Liver (tissue), 9 donors: ENCODE results near the gene ITGA2. TPM values are rescaled to one million over a fixed set of nuclear protein-coding genes. Genes with fewer than 3 reads are reported as not detected.

Experiments used
- DNase-seq: peaks from one replicate; pipeline ENCODE4 v3.0.0-alpha.2; 2017; ENCODE audit warnings: low spot score
- H3K27ac ChIP-seq, 2 donors: one replicate each; pipeline ENCODE4 v1.7.0; 2013; ENCODE audit warnings: inconsistent platforms in 2 of 2, low read length in 2 of 2, control low read depth in 1 of 2, low read depth in 1 of 2, mild to moderate bottlenecking in 1 of 2
- H3K27me3 ChIP-seq, 4 donors: one replicate each; pipeline versions ENCODE4 v1.6.1 to v1.7.0; 2013; ENCODE audit warnings: low read length in 3 of 4, inconsistent platforms in 1 of 4, mild to moderate bottlenecking in 1 of 4, moderate library complexity in 1 of 4; ENCODE audit not compliant: control insufficient read depth in 4 of 4, insufficient read depth in 4 of 4
- H3K36me3 ChIP-seq, 4 donors: one replicate each; pipeline versions ENCODE4 v1.6.1 to v1.7.0; 2013; ENCODE audit warnings: low read length in 3 of 4, mild to moderate bottlenecking in 3 of 4, low read depth in 1 of 4, moderate library complexity in 1 of 4; ENCODE audit not compliant: control insufficient read depth in 4 of 4, insufficient read depth in 3 of 4
- H3K4me1 ChIP-seq, 4 donors: one replicate each; pipeline versions ENCODE4 v1.6.1 to v1.7.0; 2013; ENCODE audit warnings: low read length in 3 of 4, mild to moderate bottlenecking in 3 of 4, moderate library complexity in 1 of 4; ENCODE audit not compliant: control insufficient read depth in 4 of 4, insufficient read depth in 4 of 4
- H3K4me3 ChIP-seq, 3 donors: one replicate each; pipeline versions ENCODE4 v1.6.1 to v1.7.0; 2013; ENCODE audit warnings: low read length in 3 of 3, control low read depth in 1 of 3, low read depth in 1 of 3, mild to moderate bottlenecking in 1 of 3
- H3K9ac ChIP-seq, 2 donors: one replicate each; pipeline ENCODE4 v1.7.0; 2013; ENCODE audit warnings: low read length in 2 of 2, mild to moderate bottlenecking in 2 of 2, moderate library complexity in 2 of 2, control low read depth in 1 of 2, low read depth in 1 of 2
- H3K9me3 ChIP-seq, 4 donors: one replicate each; pipeline versions ENCODE4 v1.6.1 to v1.7.0; 2013; ENCODE audit warnings: low read length in 3 of 4; ENCODE audit not compliant: control insufficient read depth in 4 of 4
- EGR1 ChIP-seq, 2 donors: IDR thresholded peaks; 2 replicates each; pipeline ENCODE4 v1.6.1; 2016 to 2018; ENCODE audit warnings: antibody characterized with exemption in 2 of 2, low read depth in 2 of 2
- FOXA1 ChIP-seq: IDR thresholded peaks from 2 replicates; pipeline ENCODE4 v1.6.1; 2016; ENCODE audit warnings: antibody characterized with exemption
- FOXA2 ChIP-seq: IDR thresholded peaks from 2 replicates; pipeline ENCODE4 v1.6.1; 2016; ENCODE audit warnings: antibody characterized with exemption
- GABPA ChIP-seq, 2 donors: IDR thresholded peaks in 1 of 2; conservative IDR thresholded peaks in 1 of 2; 2 replicates each; pipeline ENCODE4 v1.6.1; 2016; ENCODE audit warnings: antibody characterized with exemption in 2 of 2, mild to moderate bottlenecking in 1 of 2, moderate library complexity in 1 of 2
- HNF4A ChIP-seq, 2 donors: conservative IDR thresholded peaks; 2 replicates each; pipeline ENCODE4 v1.6.1; 2016; ENCODE audit warnings: antibody characterized with exemption in 2 of 2, mild to moderate bottlenecking in 2 of 2
- HNF4G ChIP-seq: IDR thresholded peaks from 2 replicates; pipeline ENCODE4 v1.6.1; 2016; ENCODE audit warnings: antibody characterized with exemption
- NR2F2 ChIP-seq: IDR thresholded peaks from 2 replicates; pipeline ENCODE4 v1.6.1; 2016; ENCODE audit warnings: antibody characterized with exemption
- RAD21 ChIP-seq, 2 donors: IDR thresholded peaks; 2 replicates each; pipeline ENCODE4 v1.6.1; 2016; ENCODE audit warnings: antibody characterized with exemption in 2 of 2, mild to moderate bottlenecking in 2 of 2
- SP1 ChIP-seq: IDR thresholded peaks from 2 replicates; pipeline ENCODE4 v1.6.1; 2018; ENCODE audit warnings: antibody characterized with exemption, mild to moderate bottlenecking
- TAF1 ChIP-seq: conservative IDR thresholded peaks from 2 replicates; pipeline ENCODE4 v1.6.1; 2016; ENCODE audit warnings: antibody characterized with exemption, mild to moderate bottlenecking
- YY1 ChIP-seq: IDR thresholded peaks from 2 replicates; pipeline ENCODE4 v1.6.1; 2016; ENCODE audit warnings: antibody characterized with exemption, mild to moderate bottlenecking
- WGBS: extraction: QIAGEN DNeasy Blood & Tissue Kit; methylation state at CpG from one replicate; pipeline ENCODE4 v1.1.7; 2013; 5-methylcytosine and 5-hydroxymethylcytosine counted together
- polyA plus RNA-seq, 2 donors: library from polyadenylated mRNA; stranded (reverse) in 1 of 2; unstranded in 1 of 2; fragments of 200-250 nt in 1 of 2; fragments of >200 nt in 1 of 2; fragmentation: Nextera tagmentation in 1 of 2; extraction: Ambion mirVana in 1 of 2; gene quantifications; one replicate each; pipeline versions ENCODE4 v1.2.1 to v1.2.3, GENCODE V29; 2013 to 2015
- total RNA-seq, 2 donors: library from RNA; depleted of rRNA; stranded (reverse); fragments of >200 nt; gene quantifications; one replicate each; pipeline ENCODE4 v1.2.3, GENCODE V29; 2014
- TF ChIP-seq, protein P1 (sequence below): IDR thresholded peaks from 2 replicates; pipeline ENCODE4 v1.6.1; 2016; ENCODE audit warnings: antibody characterized with exemption
- TF ChIP-seq, protein P2 (sequence below): IDR thresholded peaks from 2 replicates; pipeline ENCODE4 v1.6.1; 2016; ENCODE audit warnings: antibody characterized with exemption
- TF ChIP-seq, protein P3 (sequence below): IDR thresholded peaks from 2 replicates; pipeline ENCODE4 v1.6.1; 2016; ENCODE audit warnings: antibody characterized with exemption, mild to moderate bottlenecking
- donor health status: healthy.
- donor health status: healthy.
- donor health status: healthy.
- donor health status: healthy.
- donor health status: healthy.

ITGA2 gene
- total and polyA plus RNA-seq, 4 donors: 0.12 to 0.61 (median 0.33) TPM

DNA sequence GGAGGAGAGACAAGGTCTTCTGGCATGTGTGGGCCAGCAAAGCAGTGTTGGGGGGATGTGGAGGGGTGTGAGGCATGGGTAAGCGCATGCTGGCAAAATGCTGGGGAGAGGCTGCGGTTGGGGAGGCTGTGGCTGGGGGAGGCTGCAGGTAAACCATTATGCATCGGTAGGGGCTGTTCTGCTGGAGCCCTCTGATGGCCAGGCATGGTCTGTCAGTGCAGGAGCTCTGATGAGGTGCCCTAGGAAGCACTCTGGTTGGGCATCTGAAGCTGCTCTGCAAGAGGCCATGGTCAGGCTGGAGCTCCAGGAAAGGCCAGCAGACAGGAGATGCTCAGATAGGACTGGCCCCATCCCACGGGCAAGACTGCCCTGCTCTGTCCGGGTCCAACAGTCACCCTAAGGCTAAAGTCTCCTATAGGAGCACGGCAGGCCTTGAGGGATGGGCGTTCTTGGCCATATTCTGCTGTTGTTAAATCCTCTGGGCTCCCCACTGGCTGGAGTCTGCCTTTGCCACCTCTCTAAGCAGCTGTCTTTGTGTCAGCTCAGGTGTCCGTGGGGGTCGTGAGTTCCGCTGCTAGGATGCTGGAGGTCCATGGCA is 28.7 kb downstream of the ITGA2 start:
- no peak overlapping the region for H3K4me3 ChIP-seq
- H3K36me3 ChIP-seq: no peaks in the 10 kb centered on the region
- no peaks in the 10 kb centered on the region for H3K4me1 ChIP-seq
- H3K27me3 ChIP-seq: no peaks in the 10 kb centered on the region
- DNase-seq: no peak
- H3K9ac ChIP-seq: no peak overlapping the region
- H3K9me3 ChIP-seq: peaks cover 0 to 8% (median 0%) of the 10 kb centered on the region in 4 donors
- no peak overlapping the region for H3K27ac ChIP-seq
- TF ChIP-seq FOXA2: no peak
- no peak for TF ChIP-seq EGR1 (IDR thresholded peaks at IDR 0.05; ENCODE audit: low read depth in 2 of 2)
- TF ChIP-seq GABPA (IDR thresholded peaks at IDR 0.05 in 1 of 2, conservative IDR thresholded peaks at IDR 0.05 in 1 of 2): no peak
- TF ChIP-seq, protein P1, sequence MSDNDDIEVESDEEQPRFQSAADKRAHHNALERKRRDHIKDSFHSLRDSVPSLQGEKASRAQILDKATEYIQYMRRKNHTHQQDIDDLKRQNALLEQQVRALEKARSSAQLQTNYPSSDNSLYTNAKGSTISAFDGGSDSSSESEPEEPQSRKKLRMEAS: no peak
- TF ChIP-seq, protein P2, sequence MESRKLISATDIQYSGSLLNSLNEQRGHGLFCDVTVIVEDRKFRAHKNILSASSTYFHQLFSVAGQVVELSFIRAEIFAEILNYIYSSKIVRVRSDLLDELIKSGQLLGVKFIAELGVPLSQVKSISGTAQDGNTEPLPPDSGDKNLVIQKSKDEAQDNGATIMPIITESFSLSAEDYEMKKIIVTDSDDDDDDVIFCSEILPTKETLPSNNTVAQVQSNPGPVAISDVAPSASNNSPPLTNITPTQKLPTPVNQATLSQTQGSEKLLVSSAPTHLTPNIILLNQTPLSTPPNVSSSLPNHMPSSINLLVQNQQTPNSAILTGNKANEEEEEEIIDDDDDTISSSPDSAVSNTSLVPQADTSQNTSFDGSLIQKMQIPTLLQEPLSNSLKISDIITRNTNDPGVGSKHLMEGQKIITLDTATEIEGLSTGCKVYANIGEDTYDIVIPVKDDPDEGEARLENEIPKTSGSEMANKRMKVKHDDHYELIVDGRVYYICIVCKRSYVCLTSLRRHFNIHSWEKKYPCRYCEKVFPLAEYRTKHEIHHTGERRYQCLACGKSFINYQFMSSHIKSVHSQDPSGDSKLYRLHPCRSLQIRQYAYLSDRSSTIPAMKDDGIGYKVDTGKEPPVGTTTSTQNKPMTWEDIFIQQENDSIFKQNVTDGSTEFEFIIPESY: no peak
- no peak for TF ChIP-seq TAF1
- no peak for TF ChIP-seq NR2F2
- TF ChIP-seq YY1: no peak
- TF ChIP-seq HNF4A (conservative IDR thresholded peaks at IDR 0.05): no peak
- TF ChIP-seq HNF4G: no peak
- TF ChIP-seq RAD21 (IDR thresholded peaks at IDR 0.05): no peak
- 94% methylated on average over 10 of the region's 10 CpGs for WGBS

DNA sequence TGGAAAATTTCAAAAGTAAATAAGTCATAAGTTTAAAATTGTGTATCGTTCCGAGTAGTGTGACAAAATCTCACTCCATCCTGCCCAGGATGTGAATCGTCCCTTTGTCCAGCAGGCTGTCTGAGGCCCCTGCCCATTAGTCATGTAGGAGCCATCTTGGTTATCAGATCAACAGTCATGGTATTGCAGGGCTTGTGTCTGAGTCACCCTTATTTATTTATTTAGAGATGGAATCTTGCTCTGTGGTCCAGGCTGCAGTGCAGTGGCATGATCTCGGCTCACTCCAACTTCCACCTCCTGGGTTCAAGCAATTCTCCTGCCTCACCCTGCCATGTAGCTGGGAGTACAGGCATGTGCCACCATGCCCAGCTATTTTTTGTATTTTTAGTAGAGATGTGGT is 30.2 kb downstream of the ITGA2 start:
- Histone ChIP-seq H3K4me1 (no peaks in the 10 kb centered on the region), H3K9me3 (peaks cover 0 to 3% (median 0%) of the 10 kb centered on the region in 4 donors), H3K9ac (no peak overlapping the region), H3K4me3 (no peak overlapping the region), H3K36me3 (no peaks in the 10 kb centered on the region), H3K27me3 (no peaks in the 10 kb centered on the region), H3K27ac (no peak overlapping the region)
- TF ChIP-seq EGR1 (IDR thresholded peaks at IDR 0.05; ENCODE audit: low read depth in 2 of 2) (no peak), FOXA1 (no peak), SP1 (no peak), TAF1 (no peak), YY1 (no peak), HNF4G (no peak), HNF4A (conservative IDR thresholded peaks at IDR 0.05) (no peak), RAD21 (IDR thresholded peaks at IDR 0.05) (no peak), FOXA2 (no peak), GABPA (IDR thresholded peaks at IDR 0.05 in 1 of 2, conservative IDR thresholded peaks at IDR 0.05 in 1 of 2) (no peak)
- TF ChIP-seq, protein P1: no peak
- TF ChIP-seq, protein P3, sequence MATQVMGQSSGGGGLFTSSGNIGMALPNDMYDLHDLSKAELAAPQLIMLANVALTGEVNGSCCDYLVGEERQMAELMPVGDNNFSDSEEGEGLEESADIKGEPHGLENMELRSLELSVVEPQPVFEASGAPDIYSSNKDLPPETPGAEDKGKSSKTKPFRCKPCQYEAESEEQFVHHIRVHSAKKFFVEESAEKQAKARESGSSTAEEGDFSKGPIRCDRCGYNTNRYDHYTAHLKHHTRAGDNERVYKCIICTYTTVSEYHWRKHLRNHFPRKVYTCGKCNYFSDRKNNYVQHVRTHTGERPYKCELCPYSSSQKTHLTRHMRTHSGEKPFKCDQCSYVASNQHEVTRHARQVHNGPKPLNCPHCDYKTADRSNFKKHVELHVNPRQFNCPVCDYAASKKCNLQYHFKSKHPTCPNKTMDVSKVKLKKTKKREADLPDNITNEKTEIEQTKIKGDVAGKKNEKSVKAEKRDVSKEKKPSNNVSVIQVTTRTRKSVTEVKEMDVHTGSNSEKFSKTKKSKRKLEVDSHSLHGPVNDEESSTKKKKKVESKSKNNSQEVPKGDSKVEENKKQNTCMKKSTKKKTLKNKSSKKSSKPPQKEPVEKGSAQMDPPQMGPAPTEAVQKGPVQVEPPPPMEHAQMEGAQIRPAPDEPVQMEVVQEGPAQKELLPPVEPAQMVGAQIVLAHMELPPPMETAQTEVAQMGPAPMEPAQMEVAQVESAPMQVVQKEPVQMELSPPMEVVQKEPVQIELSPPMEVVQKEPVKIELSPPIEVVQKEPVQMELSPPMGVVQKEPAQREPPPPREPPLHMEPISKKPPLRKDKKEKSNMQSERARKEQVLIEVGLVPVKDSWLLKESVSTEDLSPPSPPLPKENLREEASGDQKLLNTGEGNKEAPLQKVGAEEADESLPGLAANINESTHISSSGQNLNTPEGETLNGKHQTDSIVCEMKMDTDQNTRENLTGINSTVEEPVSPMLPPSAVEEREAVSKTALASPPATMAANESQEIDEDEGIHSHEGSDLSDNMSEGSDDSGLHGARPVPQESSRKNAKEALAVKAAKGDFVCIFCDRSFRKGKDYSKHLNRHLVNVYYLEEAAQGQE: no peak
- TF ChIP-seq, protein P2: no peak
- WGBS: 91% methylated on average over 4 of the region's 4 CpGs
- no peak for DNase-seq
